Measurements from ENCODE around the gene UBA1. TPM values are rescaled to one million over a fixed set of nuclear protein-coding genes. Genes with fewer than 3 reads are reported as not detected.

UBA1 gene
- total RNA-seq, 1 donor from 2014 or later: 498 TPM

DNA sequence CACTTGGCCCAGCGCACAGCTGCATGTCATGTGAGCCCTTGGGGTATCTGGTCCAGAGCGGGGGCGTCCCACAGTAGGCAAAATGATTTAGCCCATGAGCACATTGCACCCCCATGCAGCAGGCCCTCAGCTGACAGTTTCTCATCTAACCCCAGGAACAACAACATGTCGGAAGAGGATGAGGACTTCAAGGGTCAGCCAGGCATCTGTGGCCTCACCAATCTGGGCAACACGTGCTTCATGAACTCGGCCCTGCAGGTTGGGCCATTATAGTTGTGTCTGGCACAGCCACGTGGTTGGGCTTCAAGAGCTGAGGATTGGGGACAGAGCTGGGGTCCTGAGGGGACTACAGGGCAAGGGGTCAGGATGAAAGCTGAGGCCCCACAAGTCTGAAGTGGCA lies 47.0 kb downstream of the UBA1 start:
- Mint-ChIP-seq H3K9me3 (no peaks in the 10 kb centered on the region), H3K36me3 (ENCODE audit: low read depth) (peaks cover 34% of the 10 kb centered on the region)

DNA sequence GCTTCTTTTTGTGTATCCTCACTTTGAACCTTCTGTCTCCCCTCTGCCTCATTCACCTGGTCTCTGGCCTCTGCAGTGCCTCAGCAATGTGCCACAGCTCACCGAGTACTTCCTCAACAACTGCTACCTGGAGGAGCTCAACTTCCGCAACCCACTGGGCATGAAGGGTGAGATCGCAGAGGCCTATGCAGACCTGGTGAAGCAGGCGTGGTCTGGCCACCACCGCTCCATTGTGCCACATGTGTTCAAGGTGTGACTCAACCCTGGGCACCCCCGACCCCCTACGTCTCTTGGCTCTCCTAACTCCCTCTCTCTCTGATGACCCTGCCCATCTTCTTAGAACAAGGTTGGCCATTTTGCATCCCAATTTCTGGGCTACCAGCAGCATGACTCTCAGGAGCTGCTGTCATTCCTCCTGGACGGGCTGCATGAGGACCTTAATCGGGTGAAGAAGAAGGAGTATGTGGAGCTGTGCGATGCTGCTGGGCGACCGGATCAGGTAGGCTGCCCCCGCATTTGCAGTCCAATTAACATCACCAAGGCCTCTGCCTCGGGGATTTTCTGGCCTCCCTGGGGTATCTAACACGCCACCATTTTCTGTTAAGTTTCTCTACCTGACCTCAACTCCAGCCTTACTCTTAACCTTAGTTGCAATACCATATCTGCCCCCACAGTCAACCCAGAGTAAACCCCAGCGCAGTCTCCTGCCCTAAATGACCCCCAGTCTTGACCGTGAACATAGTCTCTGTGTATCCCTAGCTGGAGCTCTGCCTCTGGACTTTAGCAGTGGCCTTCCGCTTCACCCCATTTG lies 47.8 kb downstream of the UBA1 start:
- no peak for DNase-seq (ENCODE audit: low read depth, low spot score)
- TF ChIP-seq, protein P1, sequence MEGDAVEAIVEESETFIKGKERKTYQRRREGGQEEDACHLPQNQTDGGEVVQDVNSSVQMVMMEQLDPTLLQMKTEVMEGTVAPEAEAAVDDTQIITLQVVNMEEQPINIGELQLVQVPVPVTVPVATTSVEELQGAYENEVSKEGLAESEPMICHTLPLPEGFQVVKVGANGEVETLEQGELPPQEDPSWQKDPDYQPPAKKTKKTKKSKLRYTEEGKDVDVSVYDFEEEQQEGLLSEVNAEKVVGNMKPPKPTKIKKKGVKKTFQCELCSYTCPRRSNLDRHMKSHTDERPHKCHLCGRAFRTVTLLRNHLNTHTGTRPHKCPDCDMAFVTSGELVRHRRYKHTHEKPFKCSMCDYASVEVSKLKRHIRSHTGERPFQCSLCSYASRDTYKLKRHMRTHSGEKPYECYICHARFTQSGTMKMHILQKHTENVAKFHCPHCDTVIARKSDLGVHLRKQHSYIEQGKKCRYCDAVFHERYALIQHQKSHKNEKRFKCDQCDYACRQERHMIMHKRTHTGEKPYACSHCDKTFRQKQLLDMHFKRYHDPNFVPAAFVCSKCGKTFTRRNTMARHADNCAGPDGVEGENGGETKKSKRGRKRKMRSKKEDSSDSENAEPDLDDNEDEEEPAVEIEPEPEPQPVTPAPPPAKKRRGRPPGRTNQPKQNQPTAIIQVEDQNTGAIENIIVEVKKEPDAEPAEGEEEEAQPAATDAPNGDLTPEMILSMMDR (conservative IDR thresholded peaks at IDR 0.05): no peak
- Mint-ChIP-seq H3K9me3 (no peaks in the 10 kb centered on the region), H3K4me1 (peaks cover 12% of the 10 kb centered on the region), H3K27ac (ENCODE audit: unreplicated experiment) (no peak overlapping the region), H3K27me3 (ENCODE audit: low read depth) (no peaks in the 10 kb centered on the region), H3K4me3 (no peak overlapping the region), H3K36me3 (ENCODE audit: low read depth) (peaks cover 41% of the 10 kb centered on the region)

More for the DNA sequence above, 47.0 kb downstream of the UBA1 start:
- TF ChIP-seq, protein P1 (conservative IDR thresholded peaks at IDR 0.05): no peak
- H3K4me3 Mint-ChIP-seq: no peak overlapping the region
- no peak overlapping the region for H3K27ac Mint-ChIP-seq (ENCODE audit: unreplicated experiment)
- no peaks in the 10 kb centered on the region for H3K27me3 Mint-ChIP-seq (ENCODE audit: low read depth)
- peaks cover 20% of the 10 kb centered on the region for H3K4me1 Mint-ChIP-seq
- no peak for DNase-seq (ENCODE audit: low read depth, low spot score)

DNA sequence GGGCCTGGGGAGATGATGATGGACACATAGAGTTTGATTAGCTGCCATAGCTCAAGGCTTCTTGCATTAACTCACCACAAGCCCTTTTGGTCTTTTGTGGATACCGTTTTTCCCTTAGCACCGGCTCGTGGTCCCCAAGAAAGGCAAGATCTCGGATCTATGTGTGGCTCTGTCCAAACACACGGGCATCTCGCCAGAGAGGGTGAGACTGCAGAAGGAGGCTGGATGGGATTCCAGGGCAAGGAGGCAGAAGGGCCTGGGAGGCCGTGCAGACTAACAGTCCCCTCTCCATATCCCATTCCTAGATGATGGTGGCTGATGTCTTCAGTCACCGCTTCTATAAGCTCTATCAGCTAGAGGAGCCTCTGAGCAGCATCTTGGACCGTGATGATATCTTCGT lies 48.7 kb downstream of the UBA1 start:
- Mint-ChIP-seq H3K27me3 (ENCODE audit: low read depth) (no peaks in the 10 kb centered on the region), H3K36me3 (ENCODE audit: low read depth) (peaks cover 43% of the 10 kb centered on the region), H3K4me1 (peaks cover 3% of the 10 kb centered on the region), H3K9me3 (no peaks in the 10 kb centered on the region), H3K4me3 (no peak overlapping the region), H3K27ac (ENCODE audit: unreplicated experiment) (no peak overlapping the region)
- TF ChIP-seq, protein P1 (conservative IDR thresholded peaks at IDR 0.05): no peak
- no peak for DNase-seq (ENCODE audit: low read depth, low spot score)

DNA sequence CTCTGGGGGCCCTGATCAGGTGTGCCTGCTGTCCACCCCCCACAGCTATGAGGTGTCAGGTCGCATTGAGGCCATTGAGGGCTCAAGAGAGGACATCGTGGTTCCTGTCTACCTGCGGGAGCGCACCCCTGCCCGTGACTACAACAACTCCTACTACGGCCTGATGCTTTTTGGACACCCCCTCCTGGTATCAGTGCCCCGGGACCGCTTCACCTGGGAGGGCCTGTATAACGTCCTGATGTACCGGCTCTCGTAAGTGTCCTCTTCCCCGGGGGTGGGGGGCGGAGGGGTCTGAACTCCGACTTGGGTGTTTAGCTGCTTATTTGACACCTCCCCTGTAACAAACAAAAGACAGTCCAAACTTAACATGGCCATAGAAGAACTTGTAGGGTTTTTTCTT lies 49.7 kb downstream of the UBA1 start:
- Mint-ChIP-seq H3K4me3 (no peak overlapping the region), H3K36me3 (ENCODE audit: low read depth) (peaks cover 53% of the 10 kb centered on the region)

DNA sequence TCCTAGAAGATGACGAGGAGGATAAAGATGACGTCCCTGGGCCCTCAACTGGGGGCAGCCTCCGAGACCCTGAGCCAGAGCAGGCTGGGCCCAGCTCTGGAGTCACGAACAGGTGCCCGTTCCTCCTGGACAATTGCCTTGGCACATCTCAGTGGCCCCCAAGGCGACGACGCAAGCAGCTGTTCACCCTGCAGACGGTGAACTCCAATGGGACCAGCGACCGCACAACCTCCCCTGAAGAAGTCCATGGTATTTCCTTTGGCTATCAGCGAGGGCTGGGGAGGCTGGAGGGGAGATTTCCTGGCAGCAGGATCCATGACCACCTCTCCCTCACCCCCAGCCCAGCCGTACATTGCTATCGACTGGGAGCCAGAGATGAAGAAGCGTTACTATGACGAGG lies 51.0 kb downstream of the UBA1 start:
- TF ChIP-seq, protein P1 (conservative IDR thresholded peaks at IDR 0.05): no peak
- Mint-ChIP-seq H3K27ac (ENCODE audit: unreplicated experiment) (no peak overlapping the region), H3K4me1 (no peaks in the 10 kb centered on the region), H3K36me3 (ENCODE audit: low read depth) (peaks cover 56% of the 10 kb centered on the region), H3K4me3 (no peak overlapping the region), H3K9me3 (no peaks in the 10 kb centered on the region), H3K27me3 (ENCODE audit: low read depth) (no peaks in the 10 kb centered on the region)
- DNase-seq (ENCODE audit: low read depth, low spot score): no peak

More for the DNA sequence above, 49.7 kb downstream of the UBA1 start:
- no peak for DNase-seq (ENCODE audit: low read depth, low spot score)
- H3K4me1 Mint-ChIP-seq: no peaks in the 10 kb centered on the region
- TF ChIP-seq, protein P1 (conservative IDR thresholded peaks at IDR 0.05): no peak
- no peak overlapping the region for H3K27ac Mint-ChIP-seq (ENCODE audit: unreplicated experiment)
- no peaks in the 10 kb centered on the region for H3K27me3 Mint-ChIP-seq (ENCODE audit: low read depth)
- H3K9me3 Mint-ChIP-seq: no peaks in the 10 kb centered on the region

Data from neural crest cell (in vitro differentiated cells).